ENCODE data around the gene CTSW. TPM values are rescaled to one million over a fixed set of nuclear protein-coding genes. Genes with fewer than 3 reads are reported as not detected.

CTSW gene
- total and polyA plus RNA-seq, 10 donors = 5.6 to 38.2 (median 23.2) TPM

GRCh38 chr11:65854161-65854592, 25.5 kb upstream of the CTSW start:
- peaks cover 10 to 64% (median 57%) of the 10 kb centered on the region in 6 donors for H3K36me3 ChIP-seq

GRCh38 chr11:65854852-65855837, 24.5 kb upstream of the CTSW start:
- intact Hi-C loops (cut with DNase I; ENCODE audit: low total_unique reads) = no loop called here
- peak overlapping the region in 2 of 8 donors; percentile 98 to 99 for H3K4me3 ChIP-seq
- 73 to 82% (median 80%) methylated on average over 15 of the region's 15 CpGs for WGBS, 5 donors

More at GRCh38 chr11:65854161-65854592, 25.5 kb upstream of the CTSW start:
- intact Hi-C loops (cut with DNase I; ENCODE audit: low total_unique reads) = no loop called here
- WGBS, 5 donors = 94 to 97% (median 96%) methylated on average over 2 to 4 of the region's 4 CpGs
- Histone ChIP-seq H3K4me1 (peaks cover 25 to 62% (median 46%) of the 10 kb centered on the region in 6 donors), H3K27ac (peak overlapping the region in 1 of 8 donors; percentile 48), H3K4me3 (no peak overlapping the region), H3K9me3 (peaks cover 0 to 10% (median 7%) of the 10 kb centered on the region in 8 donors), H3K27me3 (replicated peaks in 1 of 7) (no peaks in the 10 kb centered on the region)
- DNase-seq = no peak
- no peak for TF ChIP-seq CTCF (IDR thresholded peaks at IDR 0.05 in 8 of 11, conservative IDR thresholded peaks at IDR 0.05 in 3 of 11)

GRCh38 chr11:65855927-65856363, 23.7 kb upstream of the CTSW start:
- H3K9me3 ChIP-seq = peaks cover 0 to 9% (median 7%) of the 10 kb centered on the region in 8 donors
- no peak for TF ChIP-seq POLR2A (IDR thresholded peaks at IDR 0.05)
- TF ChIP-seq POLR2AphosphoS5 (IDR thresholded peaks at IDR 0.05) = no peak
- no peak for TF ChIP-seq CTCF (IDR thresholded peaks at IDR 0.05 in 8 of 11, conservative IDR thresholded peaks at IDR 0.05 in 3 of 11)
- peaks cover 26 to 76% (median 57%) of the 10 kb centered on the region in 6 donors for H3K4me1 ChIP-seq
- peak overlapping the region in 7 of 8 donors; percentile 98 to 100 (median 99) for H3K4me3 ChIP-seq
- 83 to 92% (median 85%) methylated on average over 15 of the region's 15 CpGs for WGBS, 5 donors
- peak; percentile 67 for DNase-seq
- H3K27me3 ChIP-seq (replicated peaks in 1 of 7) = no peaks in the 10 kb centered on the region
- peaks cover 10 to 57% (median 53%) of the 10 kb centered on the region in 6 donors for H3K36me3 ChIP-seq
- peak overlapping the region in 6 of 8 donors; percentile 93 to 99 (median 98) for H3K27ac ChIP-seq
- intact Hi-C loops (cut with DNase I; ENCODE audit: low total_unique reads) = no loop called here

More at GRCh38 chr11:65854852-65855837, 24.5 kb upstream of the CTSW start:
- peak in 2 of 3 donors; percentile 16 to 52 for TF ChIP-seq POLR2AphosphoS5 (IDR thresholded peaks at IDR 0.05)
- TF ChIP-seq CTCF (IDR thresholded peaks at IDR 0.05 in 8 of 11, conservative IDR thresholded peaks at IDR 0.05 in 3 of 11) = no peak
- DNase-seq = peak; percentile 80
- no peaks in the 10 kb centered on the region for H3K27me3 ChIP-seq (replicated peaks in 1 of 7)
- peaks cover 10 to 64% (median 57%) of the 10 kb centered on the region in 6 donors for H3K36me3 ChIP-seq
- peaks cover 0 to 10% (median 7%) of the 10 kb centered on the region in 8 donors for H3K9me3 ChIP-seq
- peak overlapping the region in 3 of 8 donors; percentile 95 to 99 (median 98) for H3K27ac ChIP-seq
- H3K4me1 ChIP-seq = peaks cover 25 to 72% (median 55%) of the 10 kb centered on the region in 6 donors

Measured in spleen (tissue), 11 donors.